Mammary microvascular endothelial cell (primary cell): ENCODE measurements around the gene KLK5. TPM values are rescaled to one million over a fixed set of nuclear protein-coding genes. Genes with fewer than 3 reads are reported as not detected.

Source experiments
- total RNA-seq: library from RNA; depleted of rRNA; stranded (reverse); fragments of >200 nt; gene quantifications from 2 replicates; pipeline ENCODE4 v1.2.3, GENCODE V29; 2015

The KLK5 gene, protein sequence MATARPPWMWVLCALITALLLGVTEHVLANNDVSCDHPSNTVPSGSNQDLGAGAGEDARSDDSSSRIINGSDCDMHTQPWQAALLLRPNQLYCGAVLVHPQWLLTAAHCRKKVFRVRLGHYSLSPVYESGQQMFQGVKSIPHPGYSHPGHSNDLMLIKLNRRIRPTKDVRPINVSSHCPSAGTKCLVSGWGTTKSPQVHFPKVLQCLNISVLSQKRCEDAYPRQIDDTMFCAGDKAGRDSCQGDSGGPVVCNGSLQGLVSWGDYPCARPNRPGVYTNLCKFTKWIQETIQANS
- total RNA-seq, result not detected in 2 replicates

DNA sequence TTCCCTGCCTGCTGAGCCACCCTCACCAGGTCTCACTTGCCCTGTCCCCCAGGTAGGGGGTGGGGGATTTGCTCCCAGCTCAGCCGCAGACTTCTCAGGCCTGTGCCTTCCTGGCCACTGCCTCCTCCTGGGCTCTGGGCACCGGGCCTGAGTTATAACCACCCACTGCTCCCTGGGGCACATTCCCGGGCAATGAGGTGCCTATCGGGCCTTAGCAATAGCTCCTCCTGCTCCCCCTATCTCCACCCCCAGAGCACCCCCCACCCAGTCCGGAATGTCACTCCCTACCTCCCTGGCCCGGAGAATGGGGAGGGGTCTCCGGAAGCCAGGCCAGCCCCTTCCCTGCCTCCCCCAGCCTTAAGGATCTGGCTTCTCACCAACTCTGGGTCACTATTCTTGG lies at the start of gene KLK5:
Gene KLK5, minus strand, starts transcription at position 129 of the 400 bp plus-strand sequence. CDS start 381 bp downstream, outside the sequence.

GRCh38 chr19:51001515-51001914 lies 48.7 kb upstream of the KLK5 start, which contains the start of gene KLK8:
Gene KLK8 (minus strand): TSS chr19:51001604. CDS start chr19:51001167, 437 bp downstream.

DNA sequence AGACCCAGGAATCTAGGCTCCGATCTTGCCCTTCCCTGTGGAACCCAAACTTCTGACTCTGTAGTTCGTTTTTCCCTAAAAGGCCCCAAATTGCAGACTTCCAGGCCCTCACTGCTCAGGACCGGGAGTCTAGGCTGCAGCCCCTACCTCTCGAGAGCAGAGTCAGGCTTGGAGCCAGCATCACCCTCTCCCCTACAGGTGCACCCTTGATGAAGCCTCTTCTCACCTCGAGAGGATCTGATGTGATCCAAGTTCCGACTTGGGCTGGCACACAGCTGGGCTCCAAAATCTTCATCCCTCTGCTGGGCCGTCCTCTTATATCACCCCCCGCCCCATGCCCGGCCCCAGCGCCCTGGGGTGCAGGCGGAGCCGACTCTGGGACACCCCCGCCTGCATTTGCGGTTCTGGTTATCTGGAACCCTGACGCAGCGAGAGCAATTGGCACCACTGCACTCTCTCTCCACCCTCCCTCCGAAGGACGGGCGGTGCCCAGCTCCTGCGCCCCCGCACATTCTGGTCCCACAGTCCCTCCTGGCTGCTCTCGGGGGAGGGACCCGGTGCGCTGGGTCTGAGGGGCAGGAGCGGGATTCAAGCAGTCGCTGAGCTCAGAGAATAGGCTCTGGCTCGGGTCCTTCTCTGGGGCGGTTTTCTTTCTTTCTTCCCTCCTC lies 30.9 kb upstream of the KLK5 start, which contains the start of gene KLK7:
Gene KLK7, minus strand, starts transcription at position 293 of the 668 bp plus-strand sequence. CDS start 1,518 bp downstream, outside the sequence.

GRCh38 chr19:50969413-50969760 lies 16.5 kb upstream of the KLK5 start, which contains the start of gene KLK6:
Gene KLK6 (minus strand): TSS chr19:50969591. CDS start chr19:50968104, 1,487 bp downstream.

GRCh38 chr19:50911206-50912101 lies 41.4 kb downstream of the KLK5 start, which contains the start of gene KLK4:
Gene KLK4 (minus strand): TSS chr19:50911395. CDS start chr19:50910738, 657 bp downstream.

Other genes with a start within 250 kb of the KLK5 start
- 0.13 and 0.30 TPM in 2 replicates for gene SHANK1, start 233.2 kb downstream of the KLK5 start, total RNA-seq
- 11.5 and 19.5 TPM in 2 replicates for gene CLEC11A, start 229.7 kb downstream of the KLK5 start, total RNA-seq
- not detected in 2 replicates for gene GPR32, start 182.6 kb downstream of the KLK5 start, total RNA-seq
- gene ACP4, start 162.6 kb downstream of the KLK5 start, total RNA-seq, result not detected in 2 replicates
- not detected in 2 replicates for gene KLK1, start 129.3 kb downstream of the KLK5 start, total RNA-seq
- not detected in 2 replicates for gene KLK15, start 119.5 kb downstream of the KLK5 start, total RNA-seq
- not detected in 2 replicates for gene KLK3, start 98.1 kb downstream of the KLK5 start, total RNA-seq
- not detected in 2 replicates for gene KLK2, start 79.6 kb downstream of the KLK5 start, total RNA-seq
- gene KLK4, start 41.6 kb downstream of the KLK5 start, total RNA-seq, result not detected in 2 replicates
- gene KLK6, start 16.6 kb upstream of the KLK5 start, total RNA-seq, result not detected in 2 replicates
- not detected in 2 replicates for gene KLK7, start 30.9 kb upstream of the KLK5 start, total RNA-seq
- not detected in 2 replicates for gene KLK8, start 48.6 kb upstream of the KLK5 start, total RNA-seq
- gene KLK10, start 66.7 kb upstream of the KLK5 start, total RNA-seq, result not detected in 2 replicates
- not detected in 2 replicates for gene KLK11, start 73.6 kb upstream of the KLK5 start, total RNA-seq
- not detected in 2 replicates for gene KLK12, start 82.0 kb upstream of the KLK5 start, total RNA-seq
- not detected in 2 replicates for gene KLK13, start 112.1 kb upstream of the KLK5 start, total RNA-seq
- not detected in 2 replicates for gene KLK14, start 129.8 kb upstream of the KLK5 start, total RNA-seq
- gene CTU1, start 155.4 kb upstream of the KLK5 start, total RNA-seq, result 12.1 and 14.8 TPM in 2 replicates
- not detected in 2 replicates for gene SIGLEC9, start 171.9 kb upstream of the KLK5 start, total RNA-seq
- not detected in 2 replicates for gene SIGLEC7, start 189.3 kb upstream of the KLK5 start, total RNA-seq